Uterus (tissue), 2 donors: Measurements from ENCODE around the gene SLC29A2.

Source experiments
- POLR2A ChIP-seq, 2 donors: fragments of 450-650 bp; IDR thresholded peaks; one replicate each; pipeline ENCODE4 v1.6.1; 2016; ENCODE audit warnings: antibody characterized with exemption in 2 of 2, mild to moderate bottlenecking in 1 of 2, moderate library complexity in 1 of 2
- TF ChIP-seq, protein P1 (sequence below), 4 experiments: fragments of 200-600 bp in 2 of 4; fragments of 450-650 bp in 2 of 4; sonication (generic) in 2 of 4; IDR thresholded peaks; one replicate each; pipeline ENCODE4 v1.5.1; 2016 to 2019; ENCODE audit warnings: antibody characterized with exemption in 4 of 4, mild to moderate bottlenecking in 2 of 4, moderate library complexity in 1 of 4

- TF ChIP-seq, protein P1, sequence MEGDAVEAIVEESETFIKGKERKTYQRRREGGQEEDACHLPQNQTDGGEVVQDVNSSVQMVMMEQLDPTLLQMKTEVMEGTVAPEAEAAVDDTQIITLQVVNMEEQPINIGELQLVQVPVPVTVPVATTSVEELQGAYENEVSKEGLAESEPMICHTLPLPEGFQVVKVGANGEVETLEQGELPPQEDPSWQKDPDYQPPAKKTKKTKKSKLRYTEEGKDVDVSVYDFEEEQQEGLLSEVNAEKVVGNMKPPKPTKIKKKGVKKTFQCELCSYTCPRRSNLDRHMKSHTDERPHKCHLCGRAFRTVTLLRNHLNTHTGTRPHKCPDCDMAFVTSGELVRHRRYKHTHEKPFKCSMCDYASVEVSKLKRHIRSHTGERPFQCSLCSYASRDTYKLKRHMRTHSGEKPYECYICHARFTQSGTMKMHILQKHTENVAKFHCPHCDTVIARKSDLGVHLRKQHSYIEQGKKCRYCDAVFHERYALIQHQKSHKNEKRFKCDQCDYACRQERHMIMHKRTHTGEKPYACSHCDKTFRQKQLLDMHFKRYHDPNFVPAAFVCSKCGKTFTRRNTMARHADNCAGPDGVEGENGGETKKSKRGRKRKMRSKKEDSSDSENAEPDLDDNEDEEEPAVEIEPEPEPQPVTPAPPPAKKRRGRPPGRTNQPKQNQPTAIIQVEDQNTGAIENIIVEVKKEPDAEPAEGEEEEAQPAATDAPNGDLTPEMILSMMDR (IDR thresholded peaks at IDR 0.05) = no peak
- no peak for TF ChIP-seq POLR2A (IDR thresholded peaks at IDR 0.05)
These were observed 26.3 kb downstream of the SLC29A2 start for GRCh38 chr11:66345316-66345649.
